GM12878 (cell line): ENCODE results near the gene ARID3B. TPM values are rescaled to one million over a fixed set of nuclear protein-coding genes. Genes with fewer than 3 reads are reported as not detected.

Experiments
- ATAC-seq: fragments of 200-7000 bp; cut with Tn5 transposase; 3 replicates; pipeline ENCODE4 v1.9.1; 2020; ENCODE audit warnings: mild to moderate bottlenecking, moderate library complexity
- BruUV-seq: library from RNA; stranded (reverse); fragments of 400-500 nt; replicated peaks from 2 replicates; lab custom pipeline; 2021; lab: Mats Ljungman, UMichigan
- CTCF ChIA-PET: fragments of 300-600 bp; sonication (Branson Sonifier 250); formaldehyde crosslinking; extraction: SDS; loops from one replicate; lab custom pipeline; 2021; ENCODE audit warnings: inconsistent platforms; lab: Yijun Ruan, JAX
- POLR2A ChIA-PET: fragments of 350-600 bp; formaldehyde crosslinking; extraction: SDS; loops from one replicate; lab custom pipeline; 2021; ENCODE audit warnings: inconsistent platforms; lab: Charles Lee
- RAD21 ChIA-PET: fragments of 300-600 bp; sonication (Branson Sonifier 250); formaldehyde crosslinking; loops from one replicate; lab custom pipeline; 2023; ENCODE audit warnings: antibody characterized with exemption; ENCODE audit not compliant: unreplicated experiment; lab: Charles Lee
- SMC1A ChIA-PET: fragments of 300-600 bp; sonication (Branson Sonifier 250); formaldehyde crosslinking; loops from one replicate; lab custom pipeline; 2023; ENCODE audit not compliant: unreplicated experiment, uncharacterized antibody; lab: Charles Lee
- DNase-seq: peaks from one replicate; pipeline ENCODE4 v3.0.0-alpha.2; 2011; ENCODE audit warnings: low read depth, low spot score
- FAIRE-seq: peaks from 3 replicates; lab custom pipeline; 2011; peaks lifted over from hg19 to GRCh38; lab: Jason Lieb, UNC
- H2AFZ ChIP-seq: 2 replicates; pipeline ENCODE4 v1.6.0; 2011; ENCODE audit warnings: low read depth, low read length, control low read depth; ENCODE audit not compliant: control insufficient read depth
- H3K27ac ChIP-seq: 2 replicates; pipeline ENCODE4 v1.5.1; 2011; ENCODE audit warnings: control low read depth; ENCODE audit not compliant: control insufficient read depth, insufficient read depth
- H3K27me3 ChIP-seq, 2 experiments: replicated peaks in 1 of 2; 2 replicates each; pipeline versions ENCODE4 v1.6.0 to v1.6.1; 2011; ENCODE audit warnings: low read length in 1 of 2; ENCODE audit not compliant: control insufficient read depth in 2 of 2, insufficient read depth in 2 of 2
- H3K36me3 ChIP-seq, 2 experiments: 2 replicates each; pipeline ENCODE4 v1.5.1; 2011; ENCODE audit warnings: low read length in 1 of 2; ENCODE audit not compliant: control insufficient read depth in 2 of 2, insufficient read depth in 2 of 2
- H3K4me1 ChIP-seq: 2 replicates; pipeline ENCODE4 v1.6.1; 2011; ENCODE audit warnings: mild to moderate bottlenecking, low read length, moderate library complexity, mixed read lengths; ENCODE audit not compliant: control insufficient read depth, insufficient read depth
- H3K4me2 ChIP-seq: 2 replicates; pipeline ENCODE4 v1.6.0; 2011; ENCODE audit warnings: control low read depth; ENCODE audit not compliant: control insufficient read depth, insufficient read depth
- H3K4me3 ChIP-seq: fragments of 200-600 bp; sonication (generic); 2 replicates; pipeline ENCODE4 v1.5.1; 2016
- H3K79me2 ChIP-seq: 2 replicates; pipeline ENCODE4 v1.6.0; 2011; ENCODE audit warnings: low read length; ENCODE audit not compliant: control insufficient read depth, insufficient read depth
- H3K9ac ChIP-seq: 2 replicates; pipeline ENCODE4 v1.8.0; 2011; ENCODE audit warnings: low read length, control low read depth, mixed read lengths; ENCODE audit not compliant: control insufficient read depth, insufficient read depth
- H3K9me3 ChIP-seq: replicated peaks from 3 replicates; pipeline ENCODE4 v1.5.1; 2011; ENCODE audit warnings: mild to moderate bottlenecking, low read length; ENCODE audit not compliant: control insufficient read depth, insufficient read depth
- H4K20me1 ChIP-seq: 2 replicates; pipeline ENCODE4 v1.6.0; 2011; ENCODE audit not compliant: control insufficient read depth, insufficient read depth
- BRCA1 ChIP-seq: IDR thresholded peaks from 2 replicates; pipeline ENCODE4 v1.6.1; 2011; ENCODE audit warnings: low read depth, low read length, improper control_type of control experiment
- CTCF ChIP-seq, 3 experiments: IDR thresholded peaks in 2 of 3; conservative IDR thresholded peaks in 1 of 3; 2 replicates each; pipeline ENCODE4 v1.5.1; 2011; ENCODE audit warnings: low read depth in 3 of 3, low read length in 3 of 3, mild to moderate bottlenecking in 3 of 3, control low read depth in 2 of 3, moderate library complexity in 2 of 3, inconsistent platforms in 1 of 3, mixed read lengths in 1 of 3; ENCODE audit not compliant: control insufficient read depth in 2 of 3, insufficient read depth in 1 of 3; ENCODE audit errors: extremely low read depth in 1 of 3
- FOXK2 ChIP-seq: fragments of 450-650 bp; IDR thresholded peaks from 2 replicates; pipeline ENCODE4 v1.6.1; 2017; ENCODE audit warnings: mild to moderate bottlenecking, moderate library complexity
- POLR2A ChIP-seq: IDR thresholded peaks from 2 replicates; pipeline ENCODE4 v1.6.1; 2011; ENCODE audit warnings: low read depth, mild to moderate bottlenecking, low read length
- RAD21 ChIP-seq: IDR thresholded peaks from 2 replicates; pipeline ENCODE4 v1.6.1; 2011; ENCODE audit warnings: mild to moderate bottlenecking, low read depth, low read length, moderate library complexity; ENCODE audit not compliant: insufficient read depth
- RB1 ChIP-seq: fragments of 450-650 bp; formaldehyde crosslinking; IDR thresholded peaks from 2 replicates; pipeline ENCODE4 v1.6.1; 2017; ENCODE audit warnings: mild to moderate bottlenecking, borderline replicate concordance
- RELA ChIP-seq: fragments of 450-650 bp; IDR thresholded peaks from 2 replicates; pipeline ENCODE4 v1.8.0; 2014; ENCODE audit warnings: borderline replicate concordance; ENCODE audit not compliant: partially characterized antibody
- SMARCA5 ChIP-seq: fragments of 450-650 bp; IDR thresholded peaks from 2 replicates; pipeline ENCODE4 v1.6.1; 2017; ENCODE audit warnings: mild to moderate bottlenecking
- SMC3 ChIP-seq: IDR thresholded peaks from 2 replicates; pipeline ENCODE4 v1.6.1; 2011; ENCODE audit warnings: low read length, improper control_type of control experiment, borderline replicate concordance
- SRF ChIP-seq, 2 experiments: IDR thresholded peaks; 2 replicates each; pipeline ENCODE4 v1.6.1; 2011; ENCODE audit warnings: low read depth in 2 of 2, low read length in 2 of 2, mild to moderate bottlenecking in 1 of 2, moderate library complexity in 1 of 2
- SUZ12 ChIP-seq: fragments of 200-600 bp; sonication (generic); IDR thresholded peaks from one replicate; pipeline ENCODE4 v1.6.1; 2018; ENCODE audit warnings: antibody characterized with exemption, mild to moderate bottlenecking; ENCODE audit not compliant: unreplicated experiment
- TBL1XR1 ChIP-seq: IDR thresholded peaks from 2 replicates; pipeline ENCODE4 v1.6.1; 2012; ENCODE audit warnings: low read depth, low read length, improper control_type of control experiment
- USF2 ChIP-seq: IDR thresholded peaks from 2 replicates; pipeline ENCODE4 v1.6.1; 2011; ENCODE audit warnings: low read depth, low read length, improper control_type of control experiment, borderline replicate concordance
- ZNF592 ChIP-seq: fragments of 450-650 bp; IDR thresholded peaks from 2 replicates; pipeline ENCODE4 v1.6.1; 2017; ENCODE audit warnings: mild to moderate bottlenecking, moderate library complexity
- WGBS: methylation state at CpG from one replicate; pipeline ENCODE4 v1.1.6; 2016; ENCODE audit warnings: low lambda C conversion rate; ENCODE audit not compliant: insufficient replicate concordance, insufficient coverage; ENCODE audit errors: missing lambda C conversion rate; 5-methylcytosine and 5-hydroxymethylcytosine counted together
- in situ Hi-C: fragments of 300-500 bp; cut with MboI; formaldehyde crosslinking; loops from 9 replicates; pipeline ENCODE4 v1.14.3; 2018; ENCODE audit warnings: mixed read lengths
- intact Hi-C: fragments of 100-400 bp; cut with micrococcal nuclease; formaldehyde crosslinking; loops from one replicate; pipeline ENCODE4 v1.14.2; 2022; ENCODE audit not compliant: unreplicated experiment
- polyA plus RNA-seq, 11 experiments: library from polyadenylated mRNA; depleted of rRNA in 4 of 11; unstranded in 6 of 11; stranded (reverse) in 5 of 11; fragments of >200 nt; fragmentation: Nextera tagmentation in 4 of 11; fragmentation: Illumina TruSeq in 1 of 11; extraction: Ambion mirVana in 4 of 11; extraction: Trizol in 1 of 11; gene quantifications; 1 replicate in 1 of 11; 2 replicates in 10 of 11; pipeline versions ENCODE4 v1.2.1 to v1.2.3, GENCODE V29; 2011 to 2016; ENCODE audit warnings: inconsistent platforms in 2 of 11, missing spikeins in 2 of 11, low read depth in 1 of 11
- total RNA-seq, 4 experiments: library from RNA; depleted of rRNA in 3 of 4; stranded (reverse); fragments of >200 nt in 3 of 4; fragmentation: Illumina TruSeq in 1 of 4; extraction: Trizol in 1 of 4; gene quantifications; 2 replicates each; pipeline versions ENCODE4 v1.2.1 to v1.2.3, GENCODE V29; 2013 to 2021

The ARID3B gene
- total and polyA plus RNA-seq, 10 of the 15 experiments (the other 5 are each of a cell fraction or from before 2014, with no cell fraction given), result 1.1 to 33.4 (median 24.0) TPM

GRCh38 chr15:74633781-74634180 is 92.8 kb downstream of the ARID3B start (continued):
- TF ChIP-seq ZNF592 (no peak), TBL1XR1 (no peak)

GRCh38 chr15:74635228-74635627 is 94.2 kb downstream of the ARID3B start:
- no peaks in the 10 kb centered on the region; the same call in 1 of the 2 replicates for H4K20me1 ChIP-seq
- RAD21 ChIA-PET, result interaction anchor here (0.6 to 5.8 kb wide), 9 partner anchors 17 to 315 kb away, joined by 3 to 77 read pairs (median 4); no protein-coding TSS in a partner anchor
- WGBS, result 3% methylated on average over 5 of the region's 5 CpGs
- no peaks in the 10 kb centered on the region for H3K9me3 ChIP-seq
- POLR2A ChIA-PET, result interaction anchor here (0.9 to 1.6 kb wide), 4 partner anchors 134 to 149 kb away, joined by 3 to 4 read pairs (median 3); no protein-coding TSS in a partner anchor
- CTCF ChIA-PET, result interaction anchor here (0.7 to 18.9 kb wide), 30 partner anchors 11 to 328 kb away, joined by 3 to 380 read pairs (median 5); partner anchors contain the start of genes CLK3 and FAM219B
- H3K4me2 ChIP-seq, result no peak overlapping the region
- no peaks in the 10 kb centered on the region for H3K79me2 ChIP-seq
- H3K36me3 ChIP-seq, result peaks cover 23 to 51% of the 10 kb centered on the region in 2 experiments
- no peak overlapping the region for H3K27ac ChIP-seq
- no peaks in the 10 kb centered on the region for H3K27me3 ChIP-seq
- no peak overlapping the region for H3K9ac ChIP-seq
- H3K4me3 ChIP-seq, result no peak overlapping the region
- intact Hi-C loops, result loop anchor here (1.0 to 5.0 kb wide), 4 partner anchors 134 to 316 kb away; no protein-coding TSS in a partner anchor
- peak; percentile 94 for FAIRE-seq
- SMC1A ChIA-PET, result interaction anchor here (0.7 to 8.2 kb wide), 19 partner anchors 10 to 389 kb away, joined by 3 to 116 read pairs (median 4); partner anchors contain the start of gene PPCDC
- DNase-seq, result no peak
- no peaks in the 10 kb centered on the region for H3K4me1 ChIP-seq
- ATAC-seq, result peak; percentile 91
- in situ Hi-C loops, result no loop called here
- H2AFZ ChIP-seq, result no peak overlapping the region
- no TSS peak for BruUV-seq
- TF ChIP-seq SRF (IDR thresholded peaks at IDR 0.05; ENCODE audit: low read depth in 2 of 2, low read length in 2 of 2), result no peak
- TF ChIP-seq SMC3, result peak; percentile 94
- peak; percentile 95 for TF ChIP-seq RAD21
- TF ChIP-seq CTCF (IDR thresholded peaks at IDR 0.05 in 2 of 3, conservative IDR thresholded peaks at IDR 0.05 in 1 of 3; ENCODE audit: control insufficient read depth in 2 of 3, extremely low read depth in 1 of 3, insufficient read depth in 1 of 3, low read depth in 3 of 3, low read length in 3 of 3), result peak; percentile 89 to 98 (median 95); a peak in 5 of 6 replicates
- TF ChIP-seq SMARCA5, result no peak
- TF ChIP-seq RELA, result peak; percentile 74
- TF ChIP-seq BRCA1, result no peak
- no peak for TF ChIP-seq SUZ12
- TF ChIP-seq POLR2A, result 0 out of 2 replicates have a peak, but pooled peaks have one; percentile 12
- TF ChIP-seq USF2, result no peak
- TF ChIP-seq RB1, result 0 out of 2 replicates have a peak, but pooled peaks have one; percentile 49
- TF ChIP-seq FOXK2, result no peak
